GM18951 (cell line): ENCODE results near the gene PREX1.

Experiments used
- POLR2A ChIP-seq: IDR thresholded peaks from 4 replicates; pipeline ENCODE4 v1.6.1; 2011; ENCODE audit warnings: mild to moderate bottlenecking; ENCODE audit not compliant: insufficient read length, insufficient read depth; ENCODE audit errors: extremely low read depth
- in situ Hi-C: fragments of 300-500 bp; cut with MboI; formaldehyde crosslinking; loops from one replicate; pipeline ENCODE4 v1.12.0; 2022; ENCODE audit warnings: low sequenced_read_pairs, mixed read lengths, inconsistent platforms; ENCODE audit not compliant: unreplicated experiment

Gene PREX1

GRCh38 chr20:48720256-48720985, 107.4 kb downstream of the PREX1 start:
- TF ChIP-seq POLR2A = no peak
- in situ Hi-C loops = no loop called here

- in situ Hi-C loops = no loop called here
- no peak for TF ChIP-seq POLR2A
These were observed 108.1 kb downstream of the PREX1 start for GRCh38 chr20:48719598-48720255.

GRCh38 chr20:48718786-48719578, 108.8 kb downstream of the PREX1 start:
- in situ Hi-C loops = no loop called here
- no peak for TF ChIP-seq POLR2A

GRCh38 chr20:48717680-48718223, 110.0 kb downstream of the PREX1 start:
- in situ Hi-C loops = no loop called here
- TF ChIP-seq POLR2A = no peak

- peak; percentile 14 for TF ChIP-seq POLR2A
- in situ Hi-C loops = no loop called here
These were observed 110.6 kb downstream of the PREX1 start for GRCh38 chr20:48717095-48717672.

- in situ Hi-C loops = no loop called here
- TF ChIP-seq POLR2A = no peak
These were observed 111.3 kb downstream of the PREX1 start for GRCh38 chr20:48716541-48716940.

GRCh38 chr20:48716086-48716485, 111.7 kb downstream of the PREX1 start:
- in situ Hi-C loops = no loop called here
- no peak for TF ChIP-seq POLR2A

GRCh38 chr20:48714764-48715163, 113.0 kb downstream of the PREX1 start:
- no peak for TF ChIP-seq POLR2A
- in situ Hi-C loops = no loop called here

- no peak for TF ChIP-seq POLR2A
- in situ Hi-C loops = no loop called here
These were observed 115.9 kb downstream of the PREX1 start for GRCh38 chr20:48711696-48712464.

- in situ Hi-C loops = no loop called here
These were observed 116.8 kb downstream of the PREX1 start for GRCh38 chr20:48711044-48711428.

GRCh38 chr20:48710341-48711043, 117.3 kb downstream of the PREX1 start:
- no peak for TF ChIP-seq POLR2A
- in situ Hi-C loops = no loop called here

More at GRCh38 chr20:48711044-48711428, 116.8 kb downstream of the PREX1 start:
- TF ChIP-seq POLR2A = no peak

- no peak for TF ChIP-seq POLR2A
These were observed 118.1 kb downstream of the PREX1 start for GRCh38 chr20:48709744-48710143.

More at GRCh38 chr20:48709744-48710143, 118.1 kb downstream of the PREX1 start:
- in situ Hi-C loops = no loop called here
